ENCODE measurements around the gene CD8B.
"Not testable (repeated sequence)": the region's sequence is repeated elsewhere in the genome, so short reads cannot be mapped to it uniquely, and the experiment has no call there.

The CD8B gene

DNA sequence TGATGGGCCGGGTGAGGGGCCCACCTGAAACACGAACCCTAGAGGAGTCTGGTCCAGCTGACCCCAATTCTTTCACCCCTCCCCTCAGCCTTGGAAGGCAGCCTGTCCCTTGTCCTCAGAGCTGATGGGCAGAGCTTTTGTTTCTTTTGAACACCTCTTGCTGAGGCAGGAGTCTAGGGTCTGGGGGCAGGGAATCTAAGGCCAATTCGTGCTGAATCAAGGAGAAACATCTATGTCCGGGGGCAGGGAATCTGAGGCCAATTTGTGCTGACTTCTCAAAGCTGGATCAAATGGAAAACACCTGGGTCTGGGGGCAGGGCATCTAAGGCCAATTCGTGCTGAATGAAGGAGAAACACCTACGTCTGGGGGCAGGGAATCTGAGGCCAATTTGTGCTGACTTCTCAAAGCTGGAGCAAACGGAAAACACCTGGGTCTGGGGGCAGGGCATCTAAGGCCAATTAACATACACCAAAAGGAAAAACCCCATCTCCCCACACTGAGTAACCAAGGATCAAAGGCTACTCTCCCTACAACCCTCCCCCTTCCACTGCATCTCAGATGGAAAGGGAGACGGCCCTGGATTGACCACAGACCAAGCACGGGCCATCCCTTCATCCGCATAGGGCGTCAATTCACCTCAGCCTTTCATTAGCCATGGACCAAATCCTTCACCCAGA is 21.7 kb downstream of the CD8B start:
- DNase-seq (ENCODE audit: low read depth); H3K4me3 ChIP-seq (ENCODE audit: low read depth, low read length); in situ Hi-C loops (cut with HindIII; ENCODE audit: low sequenced_read_pairs): not testable (repeated sequence)

DNA sequence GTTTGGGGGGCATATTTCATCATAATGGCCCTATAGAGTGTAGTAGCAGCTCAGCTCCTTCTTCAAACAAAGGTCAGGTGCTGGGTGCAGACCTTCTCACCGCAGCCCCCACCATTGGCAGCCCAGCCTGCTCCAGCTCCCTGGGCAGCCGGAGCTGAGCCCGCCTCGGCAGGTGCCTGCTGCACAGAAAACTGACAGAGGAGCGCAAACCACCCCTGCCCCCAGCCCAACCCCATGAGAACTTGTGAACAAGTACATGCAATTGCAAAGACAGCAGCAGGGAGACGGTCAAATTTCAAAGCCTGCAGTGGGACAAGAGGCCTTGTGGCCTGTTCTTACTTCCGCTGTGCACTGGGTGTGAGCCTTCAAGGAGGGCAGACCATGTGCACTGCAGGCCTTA is 22.2 kb downstream of the CD8B start:
- in situ Hi-C loops (cut with HindIII; ENCODE audit: low sequenced_read_pairs); DNase-seq (ENCODE audit: low read depth); H3K4me3 ChIP-seq (ENCODE audit: low read depth, low read length): not testable (repeated sequence)

DNA sequence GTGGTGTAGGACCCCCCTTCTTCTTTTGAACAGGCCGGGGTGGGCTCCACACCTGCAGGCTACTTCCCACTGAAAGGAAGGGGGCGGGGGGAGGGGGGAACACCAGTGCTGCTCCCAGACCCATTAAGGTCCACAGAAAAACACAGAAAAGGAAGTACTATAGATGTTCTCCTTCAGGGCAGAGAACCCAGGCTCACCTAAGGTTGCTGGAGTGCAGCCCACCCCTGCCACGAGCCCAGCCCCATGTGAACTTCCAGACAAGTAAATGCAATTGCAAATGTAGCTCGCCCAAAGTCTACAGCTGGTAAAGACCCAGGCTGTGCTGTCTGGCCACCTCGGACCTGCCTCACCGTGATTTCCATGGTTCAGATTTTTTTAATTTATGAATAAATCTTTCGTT is 24.0 kb downstream of the CD8B start:
- in situ Hi-C loops (cut with HindIII; ENCODE audit: low sequenced_read_pairs); DNase-seq (ENCODE audit: low read depth); H3K4me3 ChIP-seq (ENCODE audit: low read depth, low read length): not testable (repeated sequence)

DNA sequence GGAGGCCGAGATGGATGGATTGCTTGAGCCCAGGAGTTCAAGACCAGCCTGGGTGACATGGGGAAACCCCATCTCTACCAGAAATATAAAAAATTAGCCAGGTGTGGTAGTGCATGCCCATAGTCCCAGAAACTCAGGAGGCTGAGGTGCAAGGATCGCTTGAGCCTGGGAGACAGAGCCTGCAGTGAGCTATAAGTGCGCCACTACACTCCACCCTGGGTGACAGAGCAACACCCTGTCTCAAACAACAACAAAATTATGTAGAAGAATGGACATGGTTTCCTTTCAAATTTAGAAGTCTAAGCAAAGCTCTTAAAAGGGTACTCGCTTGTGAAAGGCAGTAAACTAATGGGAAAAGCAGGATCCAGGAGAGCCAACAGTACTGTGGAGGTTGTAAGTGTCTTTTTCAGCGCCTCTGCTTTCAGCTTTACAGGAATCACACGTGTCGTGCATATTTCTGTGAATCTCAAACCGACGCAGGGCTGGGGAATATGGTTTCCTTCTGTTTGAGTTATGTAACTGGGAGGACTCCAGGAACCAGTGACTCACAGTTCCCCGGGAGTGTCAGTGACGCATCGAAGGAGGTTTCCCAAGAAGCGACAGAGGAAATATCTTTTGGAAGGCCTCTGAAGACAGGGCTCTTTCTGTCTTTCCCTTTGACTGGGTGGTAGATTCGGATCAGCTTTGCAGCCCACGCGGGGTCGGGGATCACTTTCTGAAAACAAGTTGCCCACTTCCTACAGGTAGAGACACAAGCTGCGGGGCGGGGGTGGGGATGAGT is 24.6 kb downstream of the CD8B start:
- DNase-seq (ENCODE audit: low read depth): peak; percentile 69
- in situ Hi-C loops (cut with HindIII; ENCODE audit: low sequenced_read_pairs); H3K4me3 ChIP-seq (ENCODE audit: low read depth, low read length): not testable (repeated sequence)

DNA sequence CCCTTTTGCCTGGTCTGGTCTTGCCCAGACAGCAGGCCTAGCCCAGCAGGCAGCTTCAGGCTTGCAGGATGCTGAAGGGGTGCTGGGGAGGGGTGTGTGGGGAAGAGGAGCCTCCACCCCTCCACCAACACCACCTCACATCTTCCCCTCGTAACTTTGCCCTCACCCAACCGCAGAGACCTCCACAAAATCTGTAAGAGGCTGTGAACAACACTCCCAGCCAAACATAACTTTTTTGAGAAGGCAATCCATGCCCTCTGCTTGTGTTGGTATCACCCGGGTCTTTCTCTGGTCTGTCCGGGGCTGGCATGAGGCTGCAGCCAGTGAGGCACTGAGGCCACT is 26.2 kb downstream of the CD8B start:
- DNase-seq (ENCODE audit: low read depth); in situ Hi-C loops (cut with HindIII; ENCODE audit: low sequenced_read_pairs); H3K4me3 ChIP-seq (ENCODE audit: low read depth, low read length): not testable (repeated sequence)

DNA sequence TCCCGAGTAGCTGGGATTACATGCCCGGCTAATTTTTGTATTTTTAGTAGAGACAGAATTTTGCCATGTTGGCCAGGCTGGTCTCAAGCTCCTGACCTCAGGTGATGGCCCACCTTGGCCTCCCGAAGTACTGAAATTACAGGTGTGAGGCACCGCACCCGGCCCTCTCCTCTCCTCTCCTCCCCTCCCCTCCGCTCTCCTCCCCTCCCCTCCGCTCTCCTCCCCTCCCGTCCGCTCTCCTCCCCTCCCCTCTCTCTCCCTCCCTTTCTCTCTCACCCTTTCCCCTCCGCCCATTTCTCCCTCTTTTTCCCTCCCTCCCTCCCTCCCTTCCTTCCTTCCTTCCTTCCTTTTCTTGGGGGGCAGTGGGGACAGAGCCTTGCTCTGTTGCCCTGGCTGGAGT is 28.4 kb downstream of the CD8B start:
- no peak for DNase-seq (ENCODE audit: low read depth)
- TF ChIP-seq, protein P1, sequence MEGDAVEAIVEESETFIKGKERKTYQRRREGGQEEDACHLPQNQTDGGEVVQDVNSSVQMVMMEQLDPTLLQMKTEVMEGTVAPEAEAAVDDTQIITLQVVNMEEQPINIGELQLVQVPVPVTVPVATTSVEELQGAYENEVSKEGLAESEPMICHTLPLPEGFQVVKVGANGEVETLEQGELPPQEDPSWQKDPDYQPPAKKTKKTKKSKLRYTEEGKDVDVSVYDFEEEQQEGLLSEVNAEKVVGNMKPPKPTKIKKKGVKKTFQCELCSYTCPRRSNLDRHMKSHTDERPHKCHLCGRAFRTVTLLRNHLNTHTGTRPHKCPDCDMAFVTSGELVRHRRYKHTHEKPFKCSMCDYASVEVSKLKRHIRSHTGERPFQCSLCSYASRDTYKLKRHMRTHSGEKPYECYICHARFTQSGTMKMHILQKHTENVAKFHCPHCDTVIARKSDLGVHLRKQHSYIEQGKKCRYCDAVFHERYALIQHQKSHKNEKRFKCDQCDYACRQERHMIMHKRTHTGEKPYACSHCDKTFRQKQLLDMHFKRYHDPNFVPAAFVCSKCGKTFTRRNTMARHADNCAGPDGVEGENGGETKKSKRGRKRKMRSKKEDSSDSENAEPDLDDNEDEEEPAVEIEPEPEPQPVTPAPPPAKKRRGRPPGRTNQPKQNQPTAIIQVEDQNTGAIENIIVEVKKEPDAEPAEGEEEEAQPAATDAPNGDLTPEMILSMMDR (IDR thresholded peaks at IDR 0.05; ENCODE audit: low read depth, low read length, missing control alignments): no peak
- H3K4me3 ChIP-seq (ENCODE audit: low read depth, low read length): no peak overlapping the region
- in situ Hi-C loops (cut with HindIII; ENCODE audit: low sequenced_read_pairs): no loop called here

DNA sequence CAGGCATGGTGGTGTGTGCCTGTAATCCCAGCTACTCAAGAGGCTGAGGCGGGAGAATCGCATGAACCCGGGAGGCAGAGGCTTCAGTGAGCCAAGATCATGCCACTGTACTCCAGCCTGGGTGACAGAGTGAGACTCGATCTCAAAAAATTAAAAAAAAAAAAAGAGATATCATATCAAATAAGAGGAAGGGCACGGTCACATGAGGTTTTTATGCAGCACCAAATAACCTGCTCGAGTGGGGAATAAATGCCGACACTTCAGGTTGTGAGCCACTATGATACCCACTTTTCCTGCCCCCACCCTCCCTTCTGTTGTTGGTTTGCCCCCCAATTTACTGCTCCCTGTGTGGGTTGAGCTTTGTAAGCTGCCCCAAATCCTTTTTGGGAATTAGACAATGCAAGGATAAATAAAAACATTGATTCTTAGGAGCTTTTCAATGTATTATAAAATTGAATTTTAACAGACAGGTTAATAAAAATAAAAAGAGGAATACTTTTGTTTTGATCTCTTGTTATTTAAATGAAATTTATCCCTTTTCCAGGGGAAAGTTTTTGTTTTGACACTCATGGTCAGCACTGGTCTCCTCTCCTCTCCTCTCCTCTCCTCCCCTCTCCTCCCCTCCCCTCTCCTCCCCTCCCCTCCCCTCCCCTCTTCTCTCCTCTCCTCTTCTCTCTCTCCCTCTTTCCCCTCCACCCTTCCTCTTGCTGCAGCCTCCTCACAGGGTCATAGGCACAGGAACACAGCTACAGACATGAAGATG is 29.2 kb downstream of the CD8B start:
- DNase-seq (ENCODE audit: low read depth): no peak
- in situ Hi-C loops (cut with HindIII; ENCODE audit: low sequenced_read_pairs): no loop called here
- H3K4me3 ChIP-seq (ENCODE audit: low read depth, low read length): no peak overlapping the region
- TF ChIP-seq, protein P1 (IDR thresholded peaks at IDR 0.05; ENCODE audit: low read depth, low read length, missing control alignments): no peak

DNA sequence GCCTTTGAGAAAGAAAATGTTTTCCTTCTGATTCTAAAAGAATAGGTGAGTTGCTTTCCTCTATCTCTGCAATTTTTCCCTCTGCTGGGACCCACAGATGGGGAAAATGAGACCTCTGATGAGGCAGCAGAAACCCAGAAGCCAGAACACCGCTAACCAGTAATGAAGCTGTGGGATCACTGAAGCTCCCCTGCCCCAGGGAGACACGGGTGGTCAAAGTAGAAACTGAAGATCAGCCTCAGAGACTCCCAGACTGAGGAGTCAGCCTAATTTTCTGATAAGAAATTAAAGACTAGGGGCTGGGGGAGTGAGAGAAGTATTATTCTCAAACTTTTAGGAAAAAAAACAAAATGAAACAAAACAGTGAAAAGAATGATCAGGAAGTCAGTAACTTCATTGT is 30.1 kb downstream of the CD8B start:
- TF ChIP-seq, protein P1 (IDR thresholded peaks at IDR 0.05; ENCODE audit: low read depth, low read length, missing control alignments): no peak
- DNase-seq (ENCODE audit: low read depth): no peak
- H3K4me3 ChIP-seq (ENCODE audit: low read depth, low read length): no peak overlapping the region
- in situ Hi-C loops (cut with HindIII; ENCODE audit: low sequenced_read_pairs): no loop called here

DNA sequence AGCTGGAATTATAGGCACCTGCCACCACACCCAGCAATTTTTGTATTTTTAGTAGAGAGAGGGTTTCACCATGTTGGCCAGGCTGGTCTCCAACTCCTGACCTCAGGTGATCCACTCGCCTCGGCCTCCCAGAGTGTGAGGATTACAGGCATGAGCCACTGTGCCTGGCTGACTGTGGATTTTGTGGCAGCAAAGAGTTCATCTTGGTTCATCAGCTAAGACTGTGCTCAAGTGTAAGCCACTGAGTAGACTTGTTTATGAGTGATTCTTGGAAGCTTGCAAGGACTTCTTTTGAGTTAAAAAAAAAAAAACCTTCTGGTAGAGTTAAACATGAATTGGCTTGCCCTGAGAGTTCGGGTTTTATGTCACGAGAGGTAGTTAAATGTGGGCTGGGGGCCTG is 34.7 kb downstream of the CD8B start:
- in situ Hi-C loops (cut with HindIII; ENCODE audit: low sequenced_read_pairs): no loop called here
- TF ChIP-seq, protein P1 (IDR thresholded peaks at IDR 0.05; ENCODE audit: low read depth, low read length, missing control alignments): no peak

More for the DNA sequence above, 34.7 kb downstream of the CD8B start:
- no peak overlapping the region for H3K4me3 ChIP-seq (ENCODE audit: low read depth, low read length)
- no peak for DNase-seq (ENCODE audit: low read depth)
